A673 (cell line): ENCODE measurements around the gene COA8.

ENCODE experiments used
- EZH2 ChIP-seq: fragments of 200-600 bp; sonication (generic); IDR thresholded peaks from 2 replicates; pipeline ENCODE4 v1.6.1; 2017; ENCODE audit warnings: borderline replicate concordance, low read depth, mild to moderate bottlenecking, mixed read lengths, antibody characterized with exemption, low read length; ENCODE audit not compliant: poor library complexity, severe bottlenecking
- TF ChIP-seq, protein P1 (sequence below): fragments of 300-800, 200-600 bp; sonication (generic); conservative IDR thresholded peaks from 2 replicates; pipeline ENCODE4 v1.5.1; 2017; ENCODE audit warnings: low read depth, mild to moderate bottlenecking, antibody characterized with exemption, low read length, moderate library complexity, mixed read lengths

DNA sequence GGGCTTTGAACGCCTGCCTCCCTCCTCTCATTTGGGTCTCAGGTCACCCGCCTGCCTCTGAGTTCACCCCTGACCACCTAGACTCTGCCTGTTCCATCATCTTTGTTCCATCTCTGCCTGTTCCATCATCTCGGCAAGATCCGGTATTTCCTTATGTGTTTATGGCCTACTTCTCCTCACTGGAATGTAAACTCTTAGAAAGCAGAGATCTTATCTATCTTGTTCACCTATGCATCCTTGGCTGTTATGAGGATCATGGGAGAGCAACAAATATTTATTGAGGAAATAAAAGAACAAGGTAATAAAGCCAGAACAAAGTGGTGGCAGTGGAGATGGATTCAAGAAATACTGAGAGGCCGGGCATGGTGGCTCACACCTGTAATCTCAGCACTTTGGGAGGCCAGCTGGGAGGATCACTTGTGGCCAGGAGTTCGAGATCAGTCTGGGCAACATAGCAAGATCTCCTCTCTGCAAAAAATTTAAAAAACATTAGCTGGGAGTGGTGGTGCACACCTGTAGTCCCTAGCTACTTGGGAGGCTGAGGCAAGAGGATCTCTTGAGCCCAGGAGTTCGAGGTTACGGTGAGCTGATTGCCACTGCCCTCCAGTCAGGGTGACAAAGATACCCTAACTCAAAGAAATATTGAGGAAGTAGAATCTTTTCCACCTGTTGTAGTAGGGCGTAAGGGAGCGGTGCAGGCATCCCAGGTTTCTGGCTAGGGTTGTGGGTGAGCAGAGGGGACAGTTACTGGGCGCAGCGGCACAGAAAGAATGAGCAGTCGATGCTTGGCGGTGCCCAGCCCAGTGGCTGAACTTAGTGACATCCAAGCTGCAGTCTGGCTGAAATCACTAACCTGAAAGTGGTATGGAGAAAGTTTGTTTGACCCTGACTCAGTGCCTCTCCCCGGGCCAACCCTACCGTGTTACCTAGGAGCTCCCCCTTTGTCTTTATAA, 64.6 kb downstream of the COA8 start:
- TF ChIP-seq, protein P1, sequence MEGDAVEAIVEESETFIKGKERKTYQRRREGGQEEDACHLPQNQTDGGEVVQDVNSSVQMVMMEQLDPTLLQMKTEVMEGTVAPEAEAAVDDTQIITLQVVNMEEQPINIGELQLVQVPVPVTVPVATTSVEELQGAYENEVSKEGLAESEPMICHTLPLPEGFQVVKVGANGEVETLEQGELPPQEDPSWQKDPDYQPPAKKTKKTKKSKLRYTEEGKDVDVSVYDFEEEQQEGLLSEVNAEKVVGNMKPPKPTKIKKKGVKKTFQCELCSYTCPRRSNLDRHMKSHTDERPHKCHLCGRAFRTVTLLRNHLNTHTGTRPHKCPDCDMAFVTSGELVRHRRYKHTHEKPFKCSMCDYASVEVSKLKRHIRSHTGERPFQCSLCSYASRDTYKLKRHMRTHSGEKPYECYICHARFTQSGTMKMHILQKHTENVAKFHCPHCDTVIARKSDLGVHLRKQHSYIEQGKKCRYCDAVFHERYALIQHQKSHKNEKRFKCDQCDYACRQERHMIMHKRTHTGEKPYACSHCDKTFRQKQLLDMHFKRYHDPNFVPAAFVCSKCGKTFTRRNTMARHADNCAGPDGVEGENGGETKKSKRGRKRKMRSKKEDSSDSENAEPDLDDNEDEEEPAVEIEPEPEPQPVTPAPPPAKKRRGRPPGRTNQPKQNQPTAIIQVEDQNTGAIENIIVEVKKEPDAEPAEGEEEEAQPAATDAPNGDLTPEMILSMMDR = no peak
- TF ChIP-seq EZH2 = no peak
